NCI-H1105 (cell line): ENCODE measurements around the gene TAF1.
A peak's percentile ranks its signal among the peaks of the same experiment; 100 is the strongest.
"Not testable (repeated sequence)": the region's sequence is repeated elsewhere in the genome, so short reads cannot be mapped to it uniquely, and the experiment has no call there.

ENCODE experiments used
- DNase-seq: peaks from one replicate; lab custom pipeline; 2025; lab: John Stamatoyannopoulos, UW

The TAF1 gene, protein sequence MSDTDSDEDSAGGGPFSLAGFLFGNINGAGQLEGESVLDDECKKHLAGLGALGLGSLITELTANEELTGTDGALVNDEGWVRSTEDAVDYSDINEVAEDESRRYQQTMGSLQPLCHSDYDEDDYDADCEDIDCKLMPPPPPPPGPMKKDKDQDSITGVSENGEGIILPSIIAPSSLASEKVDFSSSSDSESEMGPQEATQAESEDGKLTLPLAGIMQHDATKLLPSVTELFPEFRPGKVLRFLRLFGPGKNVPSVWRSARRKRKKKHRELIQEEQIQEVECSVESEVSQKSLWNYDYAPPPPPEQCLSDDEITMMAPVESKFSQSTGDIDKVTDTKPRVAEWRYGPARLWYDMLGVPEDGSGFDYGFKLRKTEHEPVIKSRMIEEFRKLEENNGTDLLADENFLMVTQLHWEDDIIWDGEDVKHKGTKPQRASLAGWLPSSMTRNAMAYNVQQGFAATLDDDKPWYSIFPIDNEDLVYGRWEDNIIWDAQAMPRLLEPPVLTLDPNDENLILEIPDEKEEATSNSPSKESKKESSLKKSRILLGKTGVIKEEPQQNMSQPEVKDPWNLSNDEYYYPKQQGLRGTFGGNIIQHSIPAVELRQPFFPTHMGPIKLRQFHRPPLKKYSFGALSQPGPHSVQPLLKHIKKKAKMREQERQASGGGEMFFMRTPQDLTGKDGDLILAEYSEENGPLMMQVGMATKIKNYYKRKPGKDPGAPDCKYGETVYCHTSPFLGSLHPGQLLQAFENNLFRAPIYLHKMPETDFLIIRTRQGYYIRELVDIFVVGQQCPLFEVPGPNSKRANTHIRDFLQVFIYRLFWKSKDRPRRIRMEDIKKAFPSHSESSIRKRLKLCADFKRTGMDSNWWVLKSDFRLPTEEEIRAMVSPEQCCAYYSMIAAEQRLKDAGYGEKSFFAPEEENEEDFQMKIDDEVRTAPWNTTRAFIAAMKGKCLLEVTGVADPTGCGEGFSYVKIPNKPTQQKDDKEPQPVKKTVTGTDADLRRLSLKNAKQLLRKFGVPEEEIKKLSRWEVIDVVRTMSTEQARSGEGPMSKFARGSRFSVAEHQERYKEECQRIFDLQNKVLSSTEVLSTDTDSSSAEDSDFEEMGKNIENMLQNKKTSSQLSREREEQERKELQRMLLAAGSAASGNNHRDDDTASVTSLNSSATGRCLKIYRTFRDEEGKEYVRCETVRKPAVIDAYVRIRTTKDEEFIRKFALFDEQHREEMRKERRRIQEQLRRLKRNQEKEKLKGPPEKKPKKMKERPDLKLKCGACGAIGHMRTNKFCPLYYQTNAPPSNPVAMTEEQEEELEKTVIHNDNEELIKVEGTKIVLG (N-terminal part only)

DNA sequence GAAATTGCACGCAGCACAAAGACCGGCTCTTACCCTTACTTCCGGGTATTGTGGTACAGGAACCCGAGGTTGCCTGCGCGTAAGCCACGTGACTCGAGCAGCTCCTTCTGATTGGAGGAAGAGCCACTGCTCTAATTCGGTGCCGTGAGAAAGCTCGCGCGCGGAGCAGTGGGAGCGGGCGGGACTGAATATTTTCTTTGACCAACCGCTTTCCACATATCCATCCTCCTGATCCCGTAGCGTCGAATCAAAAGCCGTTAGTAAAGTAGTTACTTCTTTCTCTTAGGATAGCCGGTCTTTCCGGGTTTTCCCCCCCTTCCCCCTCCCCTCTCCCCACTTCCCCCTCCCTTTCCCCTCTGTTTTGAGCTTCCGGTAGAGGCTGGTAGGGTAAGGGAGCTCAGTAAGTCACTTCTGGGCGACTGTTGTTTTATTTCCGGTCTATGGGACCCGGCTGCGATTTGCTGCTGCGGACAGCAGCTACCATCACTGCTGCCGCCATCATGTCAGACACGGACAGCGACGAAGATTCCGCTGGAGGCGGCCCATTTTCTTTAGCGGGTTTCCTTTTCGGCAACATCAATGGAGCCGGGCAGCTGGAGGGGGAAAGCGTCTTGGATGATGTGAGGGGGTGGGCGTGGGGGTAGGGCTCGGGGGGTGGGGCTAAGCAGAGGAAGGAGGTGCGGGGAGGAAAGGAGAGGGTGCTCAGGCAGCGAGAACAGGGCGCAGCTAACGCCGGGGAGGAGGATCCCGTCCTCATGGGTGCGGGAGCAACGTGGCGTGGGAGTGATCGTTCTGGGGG is at the start of gene TAF1:
TAF1 (plus strand) TSS at position 483 of the 799 bp plus-strand sequence; CDS start at position 501, 18 bp downstream.
- peak; percentile 92 for DNase-seq

DNA sequence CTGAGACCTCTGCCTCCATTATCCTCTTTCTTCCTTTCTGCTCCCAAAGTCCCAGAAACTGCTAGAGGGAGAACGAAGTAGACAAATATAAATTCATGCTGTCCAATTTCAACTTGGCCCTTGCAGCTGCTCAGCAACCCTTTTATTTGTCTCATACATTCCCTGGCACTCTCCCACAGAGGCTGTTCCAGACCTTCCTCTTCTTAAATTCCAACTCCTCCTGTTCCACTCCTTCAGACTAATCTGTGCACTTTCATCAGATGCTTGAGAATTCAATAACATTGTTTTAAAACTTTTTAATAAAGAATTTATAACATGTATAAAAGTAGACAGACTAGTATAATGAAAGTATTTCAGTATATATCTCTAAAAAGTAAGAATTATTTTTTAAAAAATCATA is 49.2 kb upstream of the TAF1 start:
- DNase-seq = not testable (repeated sequence)

DNA sequence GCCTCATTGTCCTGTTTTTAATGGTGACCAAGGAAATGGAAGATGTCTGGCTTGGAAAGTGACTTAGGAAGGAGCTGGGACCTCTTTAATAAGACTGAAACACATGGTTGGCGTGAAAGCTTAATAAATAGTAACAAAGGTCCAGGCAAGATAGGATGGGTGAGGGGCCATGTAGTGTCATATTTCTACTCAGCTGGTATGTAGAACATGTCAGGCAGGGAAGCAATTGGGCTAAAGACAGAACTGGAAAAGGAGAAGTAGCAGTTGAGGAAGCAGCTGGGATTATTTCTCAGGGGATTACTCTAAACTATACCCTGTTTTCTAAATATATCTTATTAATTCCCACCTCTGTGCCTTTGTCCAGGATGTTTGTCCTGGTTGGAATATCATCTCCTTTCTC is 46.0 kb upstream of the TAF1 start:
- no peak for DNase-seq

- DNase-seq = no peak
Observed at GRCh38 chrX:71321731-71322130, 44.4 kb upstream of the TAF1 start.

- DNase-seq = not testable (repeated sequence)
Observed at GRCh38 chrX:71324452-71324851, 41.7 kb upstream of the TAF1 start.

- no peak for DNase-seq
Observed at GRCh38 chrX:71326394-71326793, 39.8 kb upstream of the TAF1 start.

DNA sequence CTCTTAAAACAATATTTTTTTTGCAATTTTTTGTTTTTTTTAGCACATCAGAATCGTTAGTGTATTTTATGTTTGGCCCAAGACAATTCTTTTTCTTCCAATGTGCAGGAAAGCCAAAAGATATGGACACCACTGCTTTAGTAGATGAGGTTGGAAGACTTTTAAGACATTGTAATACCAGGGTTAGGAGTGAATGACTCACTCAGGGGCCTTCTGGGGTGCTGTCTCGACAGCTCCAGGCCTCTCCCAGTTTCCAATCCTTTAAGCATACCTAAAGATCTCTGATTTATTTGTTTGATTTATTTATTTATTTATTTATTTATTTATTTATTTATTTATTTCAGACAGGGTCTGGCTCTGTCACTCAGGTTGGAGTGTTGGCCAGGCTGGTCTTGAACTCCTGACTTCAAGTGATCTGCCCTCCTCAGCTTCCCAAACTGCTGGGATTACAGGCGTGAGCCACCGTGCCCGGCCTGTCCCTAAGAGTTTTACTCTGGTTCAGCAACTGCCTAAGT is 16.9 kb upstream of the TAF1 start:
- not testable (repeated sequence) for DNase-seq

DNA sequence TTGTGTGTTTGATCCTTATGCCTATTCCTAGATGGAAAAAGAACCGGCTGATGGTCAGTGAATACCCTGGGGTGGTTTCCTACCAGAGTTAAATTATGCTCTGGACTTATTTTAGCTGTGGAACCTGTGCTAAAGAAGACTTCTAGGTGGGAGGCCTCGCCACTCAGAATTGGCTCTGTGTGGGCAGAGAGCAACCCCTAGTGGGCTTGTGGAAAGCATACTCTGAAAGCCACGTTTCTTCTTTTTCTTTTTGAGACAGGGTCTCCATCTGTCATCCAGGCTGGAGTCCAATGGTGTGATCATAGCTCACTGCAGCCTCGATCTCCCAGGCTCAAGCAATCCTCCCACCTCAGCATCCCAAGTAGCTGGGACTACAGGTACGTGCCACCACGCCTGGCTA is 16.3 kb upstream of the TAF1 start:
- DNase-seq = not testable (repeated sequence)

- DNase-seq = not testable (repeated sequence)
Observed at GRCh38 chrX:71352439-71352838, 13.7 kb upstream of the TAF1 start.

DNA sequence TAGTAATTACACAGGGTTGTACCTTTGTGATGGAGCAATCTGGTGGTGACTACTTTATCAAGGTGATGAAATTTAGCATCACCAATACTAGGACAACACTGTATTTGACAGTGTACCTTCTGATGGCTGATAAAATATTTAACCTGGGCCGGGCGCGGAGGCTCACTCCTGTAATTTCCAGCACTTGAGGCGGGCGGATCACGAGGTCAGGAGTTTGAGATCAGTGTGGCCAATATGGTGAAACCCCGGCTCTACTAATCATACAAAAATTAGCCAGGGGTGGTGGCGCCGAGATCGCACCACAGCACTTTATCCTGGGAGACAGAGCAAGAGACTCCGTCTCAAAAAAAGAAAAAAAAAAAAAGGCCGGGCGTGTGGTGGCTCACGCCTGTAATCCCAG is 1.9 kb upstream of the TAF1 start:
- DNase-seq = no peak

- DNase-seq = no peak
Observed at GRCh38 chrX:71365356-71365874, 742 bp upstream of the TAF1 start.

DNA sequence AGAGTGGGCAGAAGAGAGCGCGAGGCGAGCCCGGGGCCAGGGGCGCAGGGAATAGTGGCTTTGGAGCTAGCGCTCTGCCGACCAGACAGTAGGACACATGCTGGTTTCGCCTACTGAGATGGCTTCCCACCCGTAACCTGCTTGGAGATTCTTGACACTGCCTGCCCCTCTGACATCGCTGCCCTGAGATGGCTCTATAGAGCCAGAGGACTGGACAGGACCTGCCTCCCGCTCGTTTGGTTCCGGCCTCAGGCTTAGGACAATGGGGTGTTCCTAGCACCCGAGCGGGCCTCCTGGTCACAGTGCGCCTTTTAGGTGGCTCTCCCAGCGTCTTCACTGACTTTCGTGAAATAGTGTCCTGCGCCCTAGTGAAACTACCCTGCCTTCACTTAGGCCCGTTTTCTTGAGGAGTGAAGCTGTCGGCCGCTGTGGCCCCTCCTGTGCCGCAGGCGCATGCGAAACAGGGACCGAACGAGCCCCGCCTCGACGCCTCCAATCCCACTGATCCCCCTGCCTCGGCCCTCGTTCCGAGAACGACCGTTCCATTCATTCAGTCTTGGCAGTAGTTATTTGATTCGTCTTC is 608 bp downstream of the TAF1 start:
- DNase-seq = no peak

DNA sequence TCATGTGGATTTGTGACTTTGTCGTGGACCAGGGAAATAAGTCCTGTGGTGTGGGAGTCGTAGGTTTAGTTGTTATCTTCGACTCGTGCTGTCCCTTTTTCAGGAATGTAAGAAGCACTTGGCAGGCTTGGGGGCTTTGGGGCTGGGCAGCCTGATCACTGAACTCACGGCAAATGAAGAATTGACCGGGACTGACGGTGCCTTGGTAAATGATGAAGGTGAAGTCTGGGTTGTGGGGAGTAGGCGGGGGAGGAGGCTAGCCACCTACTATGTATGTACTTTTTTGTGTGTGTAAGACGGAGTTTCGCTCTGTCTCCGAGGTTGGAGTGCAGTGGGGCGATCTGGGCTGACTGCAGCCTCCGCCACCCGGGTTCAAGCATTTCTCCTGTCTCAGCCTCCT is 1.2 kb downstream of the TAF1 start:
- DNase-seq = no peak

- no peak for DNase-seq
Observed at GRCh38 chrX:71372388-71372787, 6.2 kb downstream of the TAF1 start.

DNA sequence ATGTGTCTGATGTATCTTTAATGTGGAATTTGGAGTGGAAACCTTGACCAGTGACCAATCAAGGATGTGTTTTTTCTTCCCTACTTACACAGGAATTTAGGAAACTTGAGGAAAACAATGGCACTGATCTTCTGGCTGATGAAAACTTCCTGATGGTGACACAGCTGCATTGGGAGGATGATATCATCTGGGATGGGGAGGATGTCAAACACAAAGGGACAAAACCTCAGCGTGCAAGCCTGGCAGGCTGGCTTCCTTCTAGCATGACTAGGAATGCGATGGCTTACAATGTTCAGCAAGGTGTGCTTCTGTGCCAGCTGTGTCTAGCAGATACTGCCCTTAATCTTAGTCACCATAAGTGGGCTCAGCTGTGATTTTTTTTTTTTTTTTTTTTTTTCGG is 12.6 kb downstream of the TAF1 start:
- no peak for DNase-seq

- DNase-seq = not testable (repeated sequence)
Observed at GRCh38 chrX:71391725-71392124, 25.6 kb downstream of the TAF1 start.

DNA sequence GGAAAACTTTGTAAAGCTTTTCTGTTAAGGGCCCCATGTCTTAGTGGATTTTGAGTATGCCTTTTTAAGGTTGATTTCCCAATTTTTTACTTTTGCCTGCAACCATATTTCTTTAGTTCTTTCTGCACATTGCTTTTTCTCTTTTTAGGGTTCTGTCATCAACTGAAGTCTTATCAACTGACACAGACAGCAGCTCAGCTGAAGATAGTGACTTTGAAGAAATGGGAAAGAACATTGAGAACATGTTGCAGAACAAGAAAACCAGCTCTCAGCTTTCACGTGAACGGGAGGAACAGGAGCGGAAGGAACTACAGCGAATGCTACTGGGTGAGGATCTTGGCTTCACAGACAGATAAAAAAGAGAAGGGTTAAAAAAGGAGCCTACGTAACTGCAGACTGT is 27.8 kb downstream of the TAF1 start:
- no peak for DNase-seq

DNA sequence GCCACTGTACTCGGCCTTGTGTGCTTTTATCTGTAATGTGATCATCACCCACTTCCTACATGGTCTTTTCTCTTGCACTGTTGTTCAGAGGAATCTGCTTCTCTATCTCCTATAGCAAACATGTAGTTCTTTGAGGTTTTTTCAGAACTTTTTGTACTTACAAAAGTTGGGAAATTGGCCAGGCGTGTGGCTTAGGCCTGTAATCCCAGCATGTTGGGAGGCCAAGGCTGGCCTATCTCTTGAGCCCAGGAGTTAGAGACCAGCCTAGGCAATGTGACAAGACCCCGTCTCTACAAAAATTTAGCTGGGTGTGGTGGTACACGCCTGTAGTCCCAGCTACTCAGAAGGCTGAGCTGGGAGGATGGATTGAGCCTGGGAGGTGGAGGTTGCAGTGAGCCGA is 30.4 kb downstream of the TAF1 start:
- no peak for DNase-seq

DNA sequence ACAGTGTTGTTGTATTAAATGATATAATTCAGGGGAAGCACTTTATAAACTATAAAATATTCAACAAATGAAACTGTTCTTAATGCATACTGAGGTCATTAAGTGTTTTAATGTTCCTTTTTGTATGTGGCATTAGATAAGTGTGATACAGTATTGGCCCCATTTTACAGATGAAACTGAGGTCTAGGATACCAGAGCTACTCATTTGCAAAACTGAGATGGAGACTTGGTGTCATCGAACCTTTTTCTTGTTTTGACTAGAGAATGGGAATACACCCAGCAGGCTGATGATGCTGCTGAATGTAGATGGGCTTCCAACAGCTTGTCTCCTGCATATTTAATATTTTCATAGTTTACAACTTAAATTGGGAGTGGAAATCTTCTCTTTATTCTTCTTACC is 34.6 kb downstream of the TAF1 start:
- no peak for DNase-seq

GRCh38 chrX:71416260-71416659 is 50.1 kb downstream of the TAF1 start:
- DNase-seq = not testable (repeated sequence)
